ENCODE results near the gene BBX. TPM values are rescaled to one million over a fixed set of nuclear protein-coding genes. Genes with fewer than 3 reads are reported as not detected.

The BBX gene
- total and polyA plus RNA-seq, 2 of the 4 experiments (the other 2 are of a cell fraction), result 13.6 to 107 TPM

DNA sequence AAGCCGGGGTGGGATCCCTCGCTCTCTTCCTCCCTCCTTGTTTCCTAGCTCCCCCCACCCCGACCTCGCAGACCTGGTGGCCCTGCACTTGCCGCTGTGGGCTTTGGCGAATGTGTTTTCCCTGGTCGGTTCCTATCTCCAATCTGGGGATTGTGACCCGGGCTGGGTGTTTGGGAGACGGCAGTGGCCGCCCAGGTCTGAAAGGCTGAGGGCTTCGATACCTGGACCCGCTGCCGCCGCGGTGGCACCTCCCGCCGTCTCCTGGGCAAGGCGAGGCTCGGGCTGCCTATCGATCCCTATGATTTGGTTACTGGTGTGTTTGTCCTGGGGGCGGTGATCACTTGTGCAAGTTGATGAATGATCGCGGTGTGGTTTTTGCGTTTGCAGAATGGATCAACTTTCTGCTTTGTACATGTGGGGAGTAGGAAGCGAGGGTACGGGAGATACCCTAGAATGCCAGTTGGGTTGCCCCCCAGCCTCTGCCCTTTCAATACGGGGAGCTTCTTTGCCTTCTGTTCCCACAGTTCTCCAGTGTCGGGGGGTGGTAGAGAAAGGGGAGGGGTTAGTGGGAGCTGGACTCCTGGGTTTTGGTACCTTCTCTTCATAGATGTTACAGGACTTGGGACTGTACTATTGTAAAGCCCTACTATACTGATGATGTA lies 3.0 kb downstream of the BBX start (continued):
- no peak for TF ChIP-seq CHD1 (IDR thresholded peaks at IDR 0.05; ENCODE audit: low read depth, low read length)

DNA sequence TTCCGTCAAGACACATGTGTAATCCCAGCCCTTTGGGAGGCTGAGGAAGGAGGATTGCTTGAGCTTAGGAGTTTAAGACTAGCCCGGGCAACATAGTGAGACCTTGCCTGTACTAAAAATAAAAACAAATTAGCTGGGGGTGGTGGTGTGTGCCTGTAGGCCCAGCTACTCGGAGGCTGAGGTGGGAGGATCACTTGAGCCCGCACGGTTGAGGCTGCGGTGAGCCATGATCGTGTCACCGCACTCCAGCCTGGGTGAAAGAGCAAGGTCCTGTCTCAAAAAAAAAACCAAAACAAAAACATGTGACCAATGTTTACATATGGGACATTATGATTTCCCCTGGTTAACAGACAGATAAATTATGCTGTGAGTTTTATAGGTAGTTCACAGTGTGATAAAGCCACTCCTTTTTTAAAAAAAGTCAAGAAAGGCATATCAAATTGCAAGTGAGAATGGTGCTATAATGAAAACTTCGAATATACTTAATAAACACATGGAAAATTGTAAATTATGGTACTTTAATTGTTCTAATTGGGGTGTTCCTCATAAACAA lies 9.2 kb downstream of the BBX start:
- Histone ChIP-seq H4K20me1 (ENCODE audit: insufficient read depth, low read length) (peaks cover 4% of the 10 kb centered on the region; the same call in 1 of the 2 replicates), H3K14ac (replicated peaks; ENCODE audit: low read depth, low read length) (no peak overlapping the region), H3K23ac (ENCODE audit: low read depth, low read length) (no peak overlapping the region), H2BK5ac (ENCODE audit: low read depth, low read length, poor library complexity, severe bottlenecking) (no peak overlapping the region), H3K9ac (ENCODE audit: low read depth, low read length) (no peak overlapping the region), H2BK15ac (ENCODE audit: low read depth, low read length) (no peak overlapping the region), H2BK20ac (ENCODE audit: low read depth, low read length) (no peak overlapping the region), H3K4me2 (ENCODE audit: low read depth, low read length) (no peak overlapping the region), H3K18ac (ENCODE audit: low read depth, low read length) (no peak overlapping the region), H3K27me3 (ENCODE audit: control insufficient read depth, insufficient read depth, low read length) (no peaks in the 10 kb centered on the region), H2AFZ (replicated peaks; ENCODE audit: low read length, poor library complexity) (no peak overlapping the region), H3K9me3 (ENCODE audit: control insufficient read depth, insufficient read depth, low read length) (no peaks in the 10 kb centered on the region), H3K79me1 (ENCODE audit: low read depth in 1 of 2, low read length in 2 of 2) (peaks cover 12% of the 10 kb centered on the region in 2 experiments), H3K56ac (ENCODE audit: extremely low read depth, insufficient read depth, low read length) (no peak overlapping the region), H3K36me3 (ENCODE audit: control insufficient read depth, insufficient read depth, low read length) (peaks cover 3% of the 10 kb centered on the region), H3K4ac (ENCODE audit: low read depth, low read length) (no peak overlapping the region), H2BK120ac (ENCODE audit: low read depth, low read length) (no peak overlapping the region), H2AK9ac (replicated peaks; ENCODE audit: low read depth, low read length, poor library complexity) (no peak overlapping the region), H3K27ac (ENCODE audit: insufficient read depth, low read length) (no peak overlapping the region), H4K91ac (ENCODE audit: insufficient read depth, low read depth, low read length) (no peak overlapping the region), H4K8ac (ENCODE audit: low read depth in 2 of 2, low read length in 2 of 2) (no peak overlapping the region), H3K4me1 (ENCODE audit: control insufficient read depth, insufficient read depth, low read length) (0 out of 2 replicates have a peak, but pooled peaks cover 1% of the 10 kb centered on the region), H4K5ac (ENCODE audit: low read depth, low read length) (no peak overlapping the region), H3K9me1 (ENCODE audit: insufficient read depth, low read length) (no peaks in the 10 kb centered on the region), H2AK5ac (ENCODE audit: low read depth, low read length) (no peak overlapping the region), H3K4me3 (ENCODE audit: insufficient read depth, low read depth, low read length) (no peak overlapping the region)
- BruUV-seq (replicated peaks), result no TSS peak
- intact Hi-C loops (cut with micrococcal nuclease) (no loop called here), dilution Hi-C loops (cut with HindIII; ENCODE audit: low sequenced_read_pairs, unreplicated experiment) (no loop called here), in situ Hi-C loops (cut with MboI; ENCODE audit: low sequenced_read_pairs) (no loop called here)
- no peak for ATAC-seq (ENCODE audit: low read depth)
- WGBS, 2 experiments (ENCODE audit: extremely low coverage in 2 of 2, insufficient read length in 1 of 2), result no CpG with 5 or more reads among the region's 9 CpGs
- no peak for DNase-seq
- TF ChIP-seq SMC3 (IDR thresholded peaks at IDR 0.05; ENCODE audit: low read depth, low read length) (no peak), FOS (IDR thresholded peaks at IDR 0.05; ENCODE audit: low read depth, low read length) (no peak), MAFK (IDR thresholded peaks at IDR 0.05; ENCODE audit: low read depth, low read length) (no peak), RFX5 (IDR thresholded peaks at IDR 0.05; ENCODE audit: low read depth, low read length) (no peak), CHD1 (IDR thresholded peaks at IDR 0.05; ENCODE audit: low read depth, low read length) (no peak), BHLHE40 (IDR thresholded peaks at IDR 0.05; ENCODE audit: low read depth, low read length) (no peak), RAD21 (IDR thresholded peaks at IDR 0.05; ENCODE audit: low read length) (no peak)
- TF ChIP-seq, protein P1, sequence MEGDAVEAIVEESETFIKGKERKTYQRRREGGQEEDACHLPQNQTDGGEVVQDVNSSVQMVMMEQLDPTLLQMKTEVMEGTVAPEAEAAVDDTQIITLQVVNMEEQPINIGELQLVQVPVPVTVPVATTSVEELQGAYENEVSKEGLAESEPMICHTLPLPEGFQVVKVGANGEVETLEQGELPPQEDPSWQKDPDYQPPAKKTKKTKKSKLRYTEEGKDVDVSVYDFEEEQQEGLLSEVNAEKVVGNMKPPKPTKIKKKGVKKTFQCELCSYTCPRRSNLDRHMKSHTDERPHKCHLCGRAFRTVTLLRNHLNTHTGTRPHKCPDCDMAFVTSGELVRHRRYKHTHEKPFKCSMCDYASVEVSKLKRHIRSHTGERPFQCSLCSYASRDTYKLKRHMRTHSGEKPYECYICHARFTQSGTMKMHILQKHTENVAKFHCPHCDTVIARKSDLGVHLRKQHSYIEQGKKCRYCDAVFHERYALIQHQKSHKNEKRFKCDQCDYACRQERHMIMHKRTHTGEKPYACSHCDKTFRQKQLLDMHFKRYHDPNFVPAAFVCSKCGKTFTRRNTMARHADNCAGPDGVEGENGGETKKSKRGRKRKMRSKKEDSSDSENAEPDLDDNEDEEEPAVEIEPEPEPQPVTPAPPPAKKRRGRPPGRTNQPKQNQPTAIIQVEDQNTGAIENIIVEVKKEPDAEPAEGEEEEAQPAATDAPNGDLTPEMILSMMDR (conservative IDR thresholded peaks at IDR 0.05; ENCODE audit: low read depth, low read length), result no peak
- ChIA-PET POLR2A (ENCODE audit: unreplicated experiment) (no interaction called here), CTCF (no interaction called here)

Data from IMR-90 (cell line).